ENCODE data around the gene PRRT1. TPM values are rescaled to one million over a fixed set of nuclear protein-coding genes. Genes with fewer than 3 reads are reported as not detected.

PRRT1 gene
- total RNA-seq, 2 donors from 2014 or later: 3.8 to 6.8 TPM

DNA sequence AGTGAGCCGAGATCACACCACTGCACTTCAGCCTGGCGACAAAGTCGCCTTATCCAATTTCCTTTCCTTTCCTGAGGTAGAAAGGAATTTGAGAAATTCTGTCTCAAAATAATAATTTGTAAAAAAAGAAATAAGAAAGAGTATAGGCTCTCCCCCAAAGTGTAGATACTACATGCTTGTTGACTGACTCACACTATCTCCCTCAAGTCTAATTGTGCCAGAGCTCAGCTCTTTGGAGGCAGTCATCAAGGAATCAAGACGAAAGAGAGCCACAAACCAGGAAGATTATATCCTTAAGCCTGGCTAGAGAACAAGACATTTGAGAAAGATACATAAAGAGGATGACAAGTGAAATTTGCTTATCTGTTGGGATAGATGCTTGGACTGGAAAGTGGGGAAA lies 18.0 kb downstream of the PRRT1 start:
- H3K36me3 ChIP-seq: no peaks in the 10 kb centered on the region
- H3K4me1 ChIP-seq (ENCODE audit: control insufficient read depth in 1 of 2, low read depth in 2 of 2): peaks cover 8 to 9% of the 10 kb centered on the region in 2 donors
- ATAC-seq (ENCODE audit: insufficient number of reproducible peaks, low FRiP score, low read depth): no peak

GRCh38 chr6:32132110-32132509 lies 19.6 kb downstream of the PRRT1 start:
- Histone ChIP-seq H3K4me1 (ENCODE audit: control insufficient read depth in 1 of 2, low read depth in 2 of 2) (peaks cover 15 to 18% of the 10 kb centered on the region in 2 donors), H3K36me3 (no peaks in the 10 kb centered on the region), H3K9me3 (no peaks in the 10 kb centered on the region), H3K4me3 (no peak overlapping the region), H3K27me3 (replicated peaks; ENCODE audit: insufficient read depth) (no peaks in the 10 kb centered on the region), H3K27ac (no peak overlapping the region)
- no peak for TF ChIP-seq CTCF (IDR thresholded peaks at IDR 0.05)
- DNase-seq (ENCODE audit: low spot score) (no peak), ATAC-seq (ENCODE audit: insufficient number of reproducible peaks, low FRiP score, low read depth) (no peak)

More for the DNA sequence above, 18.0 kb downstream of the PRRT1 start:
- DNase-seq (ENCODE audit: low spot score): no peak
- no peaks in the 10 kb centered on the region for H3K9me3 ChIP-seq
- no peak overlapping the region for H3K4me3 ChIP-seq
- no peak overlapping the region for H3K27ac ChIP-seq
- no peaks in the 10 kb centered on the region for H3K27me3 ChIP-seq (replicated peaks; ENCODE audit: insufficient read depth)
- no peak for TF ChIP-seq CTCF (IDR thresholded peaks at IDR 0.05)

GRCh38 chr6:32131439-32131948 lies 20.2 kb downstream of the PRRT1 start:
- H3K27ac ChIP-seq: no peak overlapping the region
- ATAC-seq (ENCODE audit: insufficient number of reproducible peaks, low FRiP score, low read depth) (no peak), DNase-seq (ENCODE audit: low spot score) (no peak)
- no peaks in the 10 kb centered on the region for H3K36me3 ChIP-seq
- H3K4me3 ChIP-seq: no peak overlapping the region
- H3K27me3 ChIP-seq (replicated peaks; ENCODE audit: insufficient read depth): no peaks in the 10 kb centered on the region
- TF ChIP-seq CTCF (IDR thresholded peaks at IDR 0.05): no peak
- no peaks in the 10 kb centered on the region for H3K9me3 ChIP-seq
- peaks cover 19 to 24% of the 10 kb centered on the region in 2 donors for H3K4me1 ChIP-seq (ENCODE audit: control insufficient read depth in 1 of 2, low read depth in 2 of 2)

DNA sequence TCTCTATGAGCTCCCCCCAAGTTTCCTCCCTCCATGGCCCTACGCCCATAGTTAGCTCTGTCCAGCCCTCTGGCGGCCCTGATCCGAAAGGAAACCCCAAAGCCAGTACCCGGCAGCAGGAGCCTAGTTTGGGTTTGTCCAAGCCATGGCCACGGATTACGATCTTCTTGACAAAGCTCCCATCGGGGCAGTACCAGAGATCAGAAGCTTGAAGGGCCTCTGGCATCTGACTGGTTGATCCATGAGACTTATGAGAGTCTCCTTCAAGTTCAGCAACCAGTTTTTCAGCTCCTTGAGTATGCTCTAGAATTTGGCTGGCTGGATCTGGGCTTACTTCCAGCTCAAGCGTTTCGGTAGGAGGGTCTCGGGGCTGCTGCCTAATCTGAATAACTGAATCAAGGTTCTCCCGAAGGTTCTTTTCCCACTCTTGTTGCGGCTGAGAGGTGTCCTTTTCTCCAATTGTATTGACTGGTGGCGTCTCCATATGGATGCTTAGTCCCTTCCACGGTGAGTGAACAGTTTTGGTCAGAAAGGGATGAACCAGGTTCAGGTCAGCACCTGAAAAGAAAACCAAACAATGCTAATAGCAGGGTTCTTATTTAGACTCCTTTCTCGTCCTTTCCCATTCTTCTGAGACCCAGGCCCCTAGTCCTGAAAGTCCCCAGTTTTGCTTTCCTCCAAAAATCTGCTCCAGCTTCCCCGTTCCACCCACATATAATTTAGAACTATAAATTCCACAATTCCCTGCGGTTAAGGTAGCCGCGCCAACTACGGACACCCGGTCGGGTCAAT lies 22.2 kb downstream of the PRRT1 start:
- H3K9me3 ChIP-seq: no peaks in the 10 kb centered on the region
- H3K36me3 ChIP-seq: peaks cover 14% of the 10 kb centered on the region
- H3K27me3 ChIP-seq (replicated peaks; ENCODE audit: insufficient read depth): no peaks in the 10 kb centered on the region
- H3K4me3 ChIP-seq: peak overlapping the region; percentile 90
- ATAC-seq (ENCODE audit: insufficient number of reproducible peaks, low FRiP score, low read depth) (peak; percentile 13), DNase-seq (ENCODE audit: low spot score) (no peak)
- peaks cover 19 to 32% of the 10 kb centered on the region in 2 donors for H3K4me1 ChIP-seq (ENCODE audit: control insufficient read depth in 1 of 2, low read depth in 2 of 2)
- H3K27ac ChIP-seq: peak overlapping the region; percentile 91 to 93
- no peak for TF ChIP-seq CTCF (IDR thresholded peaks at IDR 0.05)

GRCh38 chr6:32128751-32129296 lies 22.9 kb downstream of the PRRT1 start:
- Histone ChIP-seq H3K4me3 (peak overlapping the region; percentile 90), H3K27ac (peak overlapping the region; percentile 91 to 93)
- no peak for DNase-seq (ENCODE audit: low spot score)

More at GRCh38 chr6:32128751-32129296, 22.9 kb downstream of the PRRT1 start:
- TF ChIP-seq CTCF (IDR thresholded peaks at IDR 0.05): no peak
- ATAC-seq (ENCODE audit: insufficient number of reproducible peaks, low FRiP score, low read depth): no peak
- Histone ChIP-seq H3K4me1 (ENCODE audit: control insufficient read depth in 1 of 2, low read depth in 2 of 2) (peaks cover 19 to 32% of the 10 kb centered on the region in 2 donors), H3K27me3 (replicated peaks; ENCODE audit: insufficient read depth) (no peaks in the 10 kb centered on the region), H3K9me3 (no peaks in the 10 kb centered on the region), H3K36me3 (peaks cover 17% of the 10 kb centered on the region)

All from thoracic aorta (tissue), 2 donors.